ENCODE data around the gene ZFP92. TPM values are rescaled to one million over a fixed set of nuclear protein-coding genes. Genes with fewer than 3 reads are reported as not detected.

The ZFP92 gene
- polyA plus RNA-seq, 1 donor from 2014 or later: not detected

DNA sequence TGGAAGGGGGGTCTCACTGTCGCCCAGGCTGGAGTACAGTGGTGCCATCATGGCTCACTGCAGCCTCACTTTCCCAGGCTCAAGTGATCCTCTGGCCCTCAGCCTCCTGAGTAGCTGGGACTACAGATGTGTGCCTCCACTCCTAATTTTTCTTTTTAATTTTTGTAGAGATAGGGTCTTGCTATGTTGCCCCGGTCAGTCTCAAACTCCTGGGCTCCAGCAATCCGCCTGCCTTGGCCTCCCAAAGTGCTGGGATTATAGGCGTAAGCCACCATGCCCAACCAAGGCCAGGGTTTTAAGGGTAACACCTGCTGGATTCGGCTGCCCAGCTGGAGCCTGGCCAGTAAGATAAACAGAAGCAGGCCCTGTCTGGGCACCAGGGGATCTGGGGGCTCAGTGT lies 31.2 kb downstream of the ZFP92 start:
- Histone ChIP-seq H3K79me2 (replicated peaks; ENCODE audit: insufficient read depth, low read length) (no peaks in the 10 kb centered on the region), H2AFZ (ENCODE audit: low read depth, low read length) (no peak overlapping the region), H3K4me2 (ENCODE audit: low read length) (no peak overlapping the region), H3K9ac (ENCODE audit: low read length) (no peak overlapping the region), H3F3A (ENCODE audit: insufficient read depth, low read length, poor library complexity, severe bottlenecking) (no peaks in the 10 kb centered on the region), H3K4me3 (ENCODE audit: low read length) (no peak overlapping the region), H3K36me3 (ENCODE audit: insufficient read depth, low read length) (no peaks in the 10 kb centered on the region), H3K9me2 (ENCODE audit: insufficient read depth, low read length) (no peaks in the 10 kb centered on the region), H4K20me1 (ENCODE audit: insufficient read depth) (no peaks in the 10 kb centered on the region), H3K27me3 (ENCODE audit: insufficient read depth, low read depth, low read length) (no peaks in the 10 kb centered on the region), H3K9me3 (ENCODE audit: low read length) (no peaks in the 10 kb centered on the region), H3K27ac (ENCODE audit: low read length) (no peak overlapping the region)
- TF ChIP-seq, protein P1, sequence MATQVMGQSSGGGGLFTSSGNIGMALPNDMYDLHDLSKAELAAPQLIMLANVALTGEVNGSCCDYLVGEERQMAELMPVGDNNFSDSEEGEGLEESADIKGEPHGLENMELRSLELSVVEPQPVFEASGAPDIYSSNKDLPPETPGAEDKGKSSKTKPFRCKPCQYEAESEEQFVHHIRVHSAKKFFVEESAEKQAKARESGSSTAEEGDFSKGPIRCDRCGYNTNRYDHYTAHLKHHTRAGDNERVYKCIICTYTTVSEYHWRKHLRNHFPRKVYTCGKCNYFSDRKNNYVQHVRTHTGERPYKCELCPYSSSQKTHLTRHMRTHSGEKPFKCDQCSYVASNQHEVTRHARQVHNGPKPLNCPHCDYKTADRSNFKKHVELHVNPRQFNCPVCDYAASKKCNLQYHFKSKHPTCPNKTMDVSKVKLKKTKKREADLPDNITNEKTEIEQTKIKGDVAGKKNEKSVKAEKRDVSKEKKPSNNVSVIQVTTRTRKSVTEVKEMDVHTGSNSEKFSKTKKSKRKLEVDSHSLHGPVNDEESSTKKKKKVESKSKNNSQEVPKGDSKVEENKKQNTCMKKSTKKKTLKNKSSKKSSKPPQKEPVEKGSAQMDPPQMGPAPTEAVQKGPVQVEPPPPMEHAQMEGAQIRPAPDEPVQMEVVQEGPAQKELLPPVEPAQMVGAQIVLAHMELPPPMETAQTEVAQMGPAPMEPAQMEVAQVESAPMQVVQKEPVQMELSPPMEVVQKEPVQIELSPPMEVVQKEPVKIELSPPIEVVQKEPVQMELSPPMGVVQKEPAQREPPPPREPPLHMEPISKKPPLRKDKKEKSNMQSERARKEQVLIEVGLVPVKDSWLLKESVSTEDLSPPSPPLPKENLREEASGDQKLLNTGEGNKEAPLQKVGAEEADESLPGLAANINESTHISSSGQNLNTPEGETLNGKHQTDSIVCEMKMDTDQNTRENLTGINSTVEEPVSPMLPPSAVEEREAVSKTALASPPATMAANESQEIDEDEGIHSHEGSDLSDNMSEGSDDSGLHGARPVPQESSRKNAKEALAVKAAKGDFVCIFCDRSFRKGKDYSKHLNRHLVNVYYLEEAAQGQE (IDR thresholded peaks at IDR 0.05; ENCODE audit: borderline replicate concordance): no peak
- TF ChIP-seq TAF1 (IDR thresholded peaks at IDR 0.05; ENCODE audit: low read depth) (no peak), EP300 (conservative IDR thresholded peaks at IDR 0.05; ENCODE audit: poor library complexity, severe bottlenecking) (no peak), MXI1 (conservative IDR thresholded peaks at IDR 0.05; ENCODE audit: poor library complexity, severe bottlenecking) (no peak), EZH2 (IDR thresholded peaks at IDR 0.05; ENCODE audit: borderline replicate concordance, insufficient read depth, low read length, poor library complexity, severe bottlenecking) (no peak), RAD21 (conservative IDR thresholded peaks at IDR 0.05) (no peak), SMC3 (conservative IDR thresholded peaks at IDR 0.05; ENCODE audit: poor library complexity) (no peak), POLR2AphosphoS5 (IDR thresholded peaks at IDR 0.05) (no peak)
- TF ChIP-seq, protein P2, sequence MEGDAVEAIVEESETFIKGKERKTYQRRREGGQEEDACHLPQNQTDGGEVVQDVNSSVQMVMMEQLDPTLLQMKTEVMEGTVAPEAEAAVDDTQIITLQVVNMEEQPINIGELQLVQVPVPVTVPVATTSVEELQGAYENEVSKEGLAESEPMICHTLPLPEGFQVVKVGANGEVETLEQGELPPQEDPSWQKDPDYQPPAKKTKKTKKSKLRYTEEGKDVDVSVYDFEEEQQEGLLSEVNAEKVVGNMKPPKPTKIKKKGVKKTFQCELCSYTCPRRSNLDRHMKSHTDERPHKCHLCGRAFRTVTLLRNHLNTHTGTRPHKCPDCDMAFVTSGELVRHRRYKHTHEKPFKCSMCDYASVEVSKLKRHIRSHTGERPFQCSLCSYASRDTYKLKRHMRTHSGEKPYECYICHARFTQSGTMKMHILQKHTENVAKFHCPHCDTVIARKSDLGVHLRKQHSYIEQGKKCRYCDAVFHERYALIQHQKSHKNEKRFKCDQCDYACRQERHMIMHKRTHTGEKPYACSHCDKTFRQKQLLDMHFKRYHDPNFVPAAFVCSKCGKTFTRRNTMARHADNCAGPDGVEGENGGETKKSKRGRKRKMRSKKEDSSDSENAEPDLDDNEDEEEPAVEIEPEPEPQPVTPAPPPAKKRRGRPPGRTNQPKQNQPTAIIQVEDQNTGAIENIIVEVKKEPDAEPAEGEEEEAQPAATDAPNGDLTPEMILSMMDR (IDR thresholded peaks at IDR 0.05; ENCODE audit: poor library complexity, severe bottlenecking): no peak

DNA sequence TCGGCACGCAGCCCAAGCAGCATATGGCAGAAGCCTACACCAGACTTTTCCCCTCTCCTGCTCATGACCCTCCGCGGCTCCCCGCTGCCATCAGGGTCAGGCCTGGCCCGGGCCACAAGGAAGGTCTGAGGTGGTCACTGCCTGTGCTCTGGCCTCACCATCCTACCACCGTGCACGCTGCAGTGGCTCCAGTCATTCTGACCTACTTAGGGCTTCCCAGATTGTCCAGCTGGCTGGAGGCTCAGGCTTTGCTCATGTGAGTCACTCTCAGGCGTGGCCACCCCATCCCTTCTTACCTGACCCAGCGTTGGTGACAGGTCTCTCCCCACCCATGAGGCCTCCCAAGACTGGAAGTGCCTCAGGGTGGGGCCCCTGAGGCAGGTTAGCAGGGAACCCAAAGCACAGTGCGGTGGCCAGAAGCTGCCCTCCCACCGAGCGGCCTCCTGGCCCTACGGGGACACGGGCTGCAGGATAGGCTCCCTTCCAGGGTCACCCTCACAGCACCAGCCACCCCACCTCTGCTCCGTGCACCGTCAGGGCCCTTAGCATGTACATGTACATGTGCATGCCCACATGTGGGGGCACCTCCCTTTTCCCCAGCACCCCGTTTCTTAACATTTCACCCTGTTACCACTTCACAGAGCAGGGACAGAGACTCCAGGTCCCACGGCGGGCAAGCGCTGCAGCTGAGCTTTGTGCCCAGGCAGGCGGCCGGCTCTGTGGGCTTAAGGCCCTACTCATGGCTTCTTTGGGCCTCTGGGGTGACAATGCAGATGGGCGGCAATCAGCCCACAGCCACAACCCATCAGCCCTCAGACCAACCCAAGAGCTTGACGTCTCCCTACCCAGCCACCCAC lies 32.4 kb downstream of the ZFP92 start:
- no peaks in the 10 kb centered on the region for H3K36me3 ChIP-seq (ENCODE audit: insufficient read depth, low read length)
- no peak overlapping the region for H2AFZ ChIP-seq (ENCODE audit: low read depth, low read length)
- no peaks in the 10 kb centered on the region for H3F3A ChIP-seq (ENCODE audit: insufficient read depth, low read length, poor library complexity, severe bottlenecking)
- no peak overlapping the region for H3K9ac ChIP-seq (ENCODE audit: low read length)
- H3K4me3 ChIP-seq (ENCODE audit: low read length): no peak overlapping the region
- H4K20me1 ChIP-seq (ENCODE audit: insufficient read depth): no peaks in the 10 kb centered on the region
- no peaks in the 10 kb centered on the region for H3K9me3 ChIP-seq (ENCODE audit: low read length)
- H3K27me3 ChIP-seq (ENCODE audit: insufficient read depth, low read depth, low read length): no peaks in the 10 kb centered on the region
- H3K9me2 ChIP-seq (ENCODE audit: insufficient read depth, low read length): no peaks in the 10 kb centered on the region
- TF ChIP-seq MXI1 (conservative IDR thresholded peaks at IDR 0.05; ENCODE audit: poor library complexity, severe bottlenecking) (no peak), EZH2 (IDR thresholded peaks at IDR 0.05; ENCODE audit: borderline replicate concordance, insufficient read depth, low read length, poor library complexity, severe bottlenecking) (no peak), SMC3 (conservative IDR thresholded peaks at IDR 0.05; ENCODE audit: poor library complexity) (no peak), POLR2AphosphoS5 (IDR thresholded peaks at IDR 0.05) (no peak), EP300 (conservative IDR thresholded peaks at IDR 0.05; ENCODE audit: poor library complexity, severe bottlenecking) (no peak), RAD21 (conservative IDR thresholded peaks at IDR 0.05) (no peak), TAF1 (IDR thresholded peaks at IDR 0.05; ENCODE audit: low read depth) (no peak)
- TF ChIP-seq, protein P2 (IDR thresholded peaks at IDR 0.05; ENCODE audit: poor library complexity, severe bottlenecking): no peak
- TF ChIP-seq, protein P1 (IDR thresholded peaks at IDR 0.05; ENCODE audit: borderline replicate concordance): no peak
- H3K4me2 ChIP-seq (ENCODE audit: low read length): no peak overlapping the region
- no peak overlapping the region for H3K27ac ChIP-seq (ENCODE audit: low read length)
- H3K79me2 ChIP-seq (replicated peaks; ENCODE audit: insufficient read depth, low read length): no peaks in the 10 kb centered on the region

Measured in neural cell (in vitro differentiated cells).